T-helper 1 cell treated with Interleukin-12 subunit alpha and Interleukin-12 subunit beta and Interleukin-4 antibody, amounts not matched to agents 30 ng/mL and 1 ng/mL, for 36 hours (primary cell): ENCODE data around the gene DYRK1A. TPM values are rescaled to one million over a fixed set of nuclear protein-coding genes. Genes with fewer than 3 reads are reported as not detected.

Source experiments
- intact Hi-C: fragments of 100-400 bp; cut with micrococcal nuclease; formaldehyde crosslinking; loops from one replicate; pipeline ENCODE4 v1.15.1; 2024
- total RNA-seq: library from RNA; stranded (reverse); gene quantifications from 2 replicates; pipeline ENCODE4 v1.2.3, GENCODE V29; 2022

DYRK1A gene
- total RNA-seq, 1 donor from 2014 or later: 95.4 TPM

DNA sequence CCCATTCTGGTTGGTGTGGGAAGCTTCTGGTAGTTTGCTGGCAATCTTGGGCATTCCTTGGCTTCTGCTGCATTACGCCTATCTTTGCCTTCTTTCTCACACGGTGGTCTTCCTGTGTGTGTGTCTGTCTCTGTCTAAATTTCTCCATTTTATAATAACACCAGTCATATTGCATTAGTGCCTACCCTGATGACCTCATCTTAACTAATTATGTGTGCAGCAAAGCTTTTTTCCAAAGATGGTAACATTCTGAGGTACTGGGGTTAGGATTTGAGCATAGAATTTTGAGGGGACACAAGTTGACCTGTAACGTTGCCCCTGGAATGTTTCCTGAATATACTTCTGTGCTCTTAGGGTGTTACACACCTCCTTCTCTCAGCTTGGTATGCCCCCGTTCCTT lies 77.1 kb downstream of the DYRK1A start:
- intact Hi-C loops: no loop called here

- intact Hi-C loops: no loop called here
These were observed 78.7 kb downstream of the DYRK1A start for GRCh38 chr21:37445228-37445627.

DNA sequence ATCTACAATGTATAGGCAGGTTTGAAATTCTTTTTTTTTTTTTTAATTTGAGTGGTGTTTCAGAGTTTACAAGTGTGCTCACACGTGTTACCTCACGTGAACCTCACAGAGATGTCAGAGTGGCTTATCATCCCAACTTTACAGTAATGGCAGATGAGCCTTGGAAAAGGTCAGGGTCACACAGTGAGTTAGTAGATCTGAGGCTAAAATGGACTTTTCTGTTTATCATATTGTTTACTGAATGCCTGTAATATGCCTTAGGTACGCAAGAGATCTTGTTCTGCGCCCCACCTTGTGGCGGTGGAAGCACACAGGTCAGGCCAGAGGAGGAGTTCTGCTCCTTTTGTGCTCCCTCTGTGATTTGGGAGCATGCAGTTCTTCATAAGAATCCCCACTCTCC lies 80.0 kb downstream of the DYRK1A start:
- intact Hi-C loops: no loop called here

DNA sequence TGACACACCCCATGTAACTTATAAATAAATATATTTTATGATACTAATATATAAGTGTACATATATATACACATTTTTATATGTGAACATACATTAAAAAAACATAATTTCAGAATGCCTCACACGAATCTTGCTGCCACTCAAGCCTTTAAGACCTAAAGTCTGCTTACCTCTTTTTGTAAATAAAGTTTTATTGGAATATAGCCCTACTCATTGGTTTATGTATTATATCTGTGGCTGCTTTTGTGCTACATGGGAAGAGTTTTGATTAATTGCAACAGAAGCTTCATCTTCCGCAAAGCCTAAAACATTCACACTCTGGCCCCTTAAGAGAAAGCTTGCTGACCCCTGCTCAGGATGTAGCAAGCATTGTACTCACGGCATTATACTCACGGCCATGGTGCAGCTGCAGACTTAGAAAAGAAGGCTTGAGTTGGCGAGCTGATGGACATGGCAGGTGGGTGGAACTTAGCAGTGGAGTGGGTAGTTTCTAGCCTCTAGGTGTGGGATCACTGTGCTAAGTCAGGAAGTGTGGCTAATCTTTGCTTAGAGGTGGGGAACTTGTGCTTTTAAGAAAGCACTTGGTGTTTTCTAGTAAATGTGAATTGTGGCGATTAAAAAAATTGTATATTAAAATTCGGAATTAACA lies 80.8 kb downstream of the DYRK1A start:
- intact Hi-C loops: no loop called here

DNA sequence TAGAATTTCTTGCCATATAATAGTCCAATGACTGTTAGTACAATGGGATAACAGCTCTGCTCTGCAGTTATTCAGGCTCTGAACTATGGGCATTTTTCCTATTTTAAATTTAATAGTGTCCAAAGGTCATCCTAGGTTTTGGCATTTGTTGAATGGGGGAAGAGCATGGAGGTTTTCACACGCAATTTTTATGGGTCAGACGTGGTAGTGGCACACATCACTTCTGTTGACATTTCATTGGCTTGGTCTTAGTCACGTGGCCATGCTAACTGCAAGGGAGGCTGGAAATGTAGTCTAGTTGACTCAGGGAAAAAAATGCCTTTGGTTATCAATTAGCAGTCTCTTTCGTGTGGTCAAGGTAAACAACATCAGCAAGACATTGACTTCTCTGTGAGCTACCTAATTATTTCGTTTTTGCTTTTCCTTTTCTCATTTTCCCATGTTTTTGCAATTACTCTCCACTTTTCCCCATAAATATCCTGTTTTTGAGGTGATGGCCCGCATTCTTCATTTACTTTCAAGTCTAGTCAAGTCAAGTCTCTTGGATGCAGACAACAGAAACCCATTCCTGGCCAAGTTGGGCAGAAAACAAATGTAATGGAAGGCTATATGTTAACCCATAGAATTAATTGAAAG lies 82.8 kb downstream of the DYRK1A start:
- intact Hi-C loops: no loop called here

GRCh38 chr21:37450445-37450941 lies 83.9 kb downstream of the DYRK1A start:
- intact Hi-C loops: no loop called here

- intact Hi-C loops: no loop called here
These were observed 84.9 kb downstream of the DYRK1A start for GRCh38 chr21:37451446-37451845.

DNA sequence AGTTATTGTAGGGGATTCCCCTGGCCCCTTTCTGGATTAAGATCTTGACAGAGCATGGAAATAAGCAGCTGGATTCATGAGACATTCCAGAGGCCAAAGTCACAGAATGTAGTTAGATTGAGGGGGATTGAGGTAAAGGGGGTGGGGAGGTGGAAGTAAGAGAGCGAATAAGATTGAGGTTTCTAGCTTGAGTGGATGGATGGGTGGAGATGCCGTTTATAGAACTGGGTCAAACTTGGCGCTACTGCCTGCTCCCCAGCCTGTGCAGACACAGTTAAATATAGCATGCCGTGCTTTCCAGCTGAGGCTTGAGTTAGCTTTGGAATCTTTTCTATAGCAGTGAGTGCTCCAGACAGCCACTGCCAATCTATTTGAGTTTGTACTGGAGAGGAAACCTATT lies 85.7 kb downstream of the DYRK1A start:
- intact Hi-C loops: no loop called here

GRCh38 chr21:37453350-37453749 lies 86.8 kb downstream of the DYRK1A start:
- intact Hi-C loops: no loop called here

GRCh38 chr21:37454869-37455503 lies 88.4 kb downstream of the DYRK1A start:
- intact Hi-C loops: no loop called here

DNA sequence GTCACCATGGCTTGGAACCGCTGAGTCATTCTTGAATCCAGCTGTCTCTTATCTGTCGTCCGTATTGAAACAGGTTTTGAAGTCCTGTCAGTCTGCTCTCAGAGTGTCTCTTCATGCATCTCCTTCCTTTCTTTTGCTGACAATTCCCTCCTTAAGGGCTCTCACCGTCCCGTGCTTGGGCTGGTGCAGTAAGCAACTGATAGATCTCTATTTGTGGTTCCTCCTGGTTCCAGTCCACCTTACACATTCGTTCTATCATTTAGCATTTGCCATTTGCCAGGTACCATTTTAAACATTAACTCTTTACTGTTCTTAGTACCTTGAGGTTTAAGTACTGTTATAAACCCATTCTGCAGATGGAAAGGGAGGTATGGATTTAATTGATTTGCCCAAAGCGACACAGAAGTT lies 88.9 kb downstream of the DYRK1A start:
- intact Hi-C loops: no loop called here

- intact Hi-C loops: no loop called here
These were observed 92.2 kb downstream of the DYRK1A start for GRCh38 chr21:37458669-37459276.

- intact Hi-C loops: no loop called here
These were observed 93.0 kb downstream of the DYRK1A start for GRCh38 chr21:37459575-37459974.

- intact Hi-C loops: loop anchor here (2.0 to 10.0 kb wide), 4 partner anchors 42 to 385 kb away; partner anchors contain the start of genes PIGP and TTC3
These were observed 93.6 kb downstream of the DYRK1A start for GRCh38 chr21:37460196-37460595.

DNA sequence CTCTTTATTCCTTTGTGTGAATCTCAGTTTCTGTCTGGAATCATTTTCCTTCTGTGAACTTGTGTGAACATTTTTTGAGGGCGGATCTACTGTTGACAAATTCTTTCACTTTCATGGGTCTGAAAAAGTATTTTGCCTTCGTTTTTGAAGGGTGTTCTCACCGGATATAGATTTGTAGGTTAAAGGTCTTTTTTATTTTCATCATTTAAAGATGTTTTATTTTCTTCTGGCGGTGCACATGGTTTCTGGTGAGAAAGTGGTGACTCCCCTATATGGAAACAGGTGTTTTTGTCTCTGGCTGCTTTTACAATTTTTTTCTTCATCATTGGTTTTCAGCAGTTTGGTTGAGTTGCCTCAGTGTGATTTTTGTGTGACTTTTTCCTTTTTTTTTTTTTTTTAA lies 94.9 kb downstream of the DYRK1A start:
- intact Hi-C loops: loop anchor here (1.0 to 10.0 kb wide), 7 partner anchors 26 to 387 kb away; partner anchors contain the start of genes DYRK1A, PIGP, TTC3 and VPS26C

DNA sequence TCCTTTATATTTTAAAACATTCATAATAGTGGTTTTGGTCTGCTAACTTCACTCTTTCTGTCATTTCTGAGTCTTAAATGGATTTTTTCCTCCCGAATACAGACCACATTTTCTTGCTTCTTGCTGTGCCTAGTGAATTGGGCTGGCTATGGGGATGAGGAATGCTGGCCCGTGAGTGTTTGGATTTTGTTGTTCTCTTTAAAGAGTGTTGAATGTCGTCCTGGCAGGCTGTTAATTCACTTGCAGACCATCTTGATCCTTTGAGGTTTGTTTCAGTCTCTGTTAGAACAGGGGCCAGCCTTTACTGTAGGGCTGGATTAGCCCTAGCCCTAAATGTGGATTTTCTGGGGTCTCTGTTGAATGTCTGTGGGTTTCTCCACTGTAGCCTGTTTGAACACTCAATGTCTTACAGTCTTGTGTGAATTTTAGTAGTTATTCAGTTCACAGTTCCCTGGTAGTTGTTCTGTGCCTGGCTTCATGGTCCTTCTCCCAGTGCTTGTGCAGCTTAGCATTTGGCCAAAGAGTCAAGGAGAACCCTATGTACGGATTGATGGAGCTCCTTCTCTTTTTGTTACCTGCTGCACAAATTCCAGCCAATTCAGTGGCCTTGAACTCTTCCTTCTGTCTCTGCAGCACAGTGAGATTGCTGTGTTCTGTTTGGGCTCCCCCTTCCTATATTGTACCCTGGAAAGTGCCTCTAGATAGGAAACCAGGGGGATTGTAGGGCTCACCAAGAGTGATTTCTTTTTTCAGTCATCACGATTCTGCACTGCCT lies 95.7 kb downstream of the DYRK1A start:
- intact Hi-C loops: loop anchor here (2.0 to 10.0 kb wide), 5 partner anchors 40 to 387 kb away; partner anchors contain the start of genes PIGP and TTC3

- intact Hi-C loops: loop anchor here (2.0 to 10.0 kb wide), 5 partner anchors 39 to 388 kb away; partner anchors contain the start of genes PIGP and TTC3
These were observed 96.7 kb downstream of the DYRK1A start for GRCh38 chr21:37463083-37463801.

DNA sequence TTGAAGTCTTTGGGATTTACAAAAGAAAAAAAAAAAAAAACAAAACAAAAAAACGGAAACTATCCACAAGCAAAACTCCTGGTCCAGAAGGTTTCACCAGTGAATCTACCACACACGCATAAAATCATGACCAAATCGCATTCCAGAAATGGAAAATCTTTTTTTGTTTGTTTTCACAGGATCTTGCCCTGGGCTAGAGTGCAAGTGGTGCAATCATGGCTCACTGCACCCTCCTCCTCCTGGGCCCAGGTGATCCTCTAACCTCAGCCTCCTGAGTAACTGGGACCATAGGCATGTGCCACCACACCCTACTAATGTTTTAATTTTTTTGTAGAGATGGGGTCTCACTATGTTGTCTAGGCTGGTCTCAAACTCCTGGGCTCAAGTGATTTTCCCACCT lies 100.5 kb downstream of the DYRK1A start:
- intact Hi-C loops: loop anchor here (10.0 kb wide), 2 partner anchors 302 to 392 kb away; partner anchors contain the start of genes PIGP and TTC3

DNA sequence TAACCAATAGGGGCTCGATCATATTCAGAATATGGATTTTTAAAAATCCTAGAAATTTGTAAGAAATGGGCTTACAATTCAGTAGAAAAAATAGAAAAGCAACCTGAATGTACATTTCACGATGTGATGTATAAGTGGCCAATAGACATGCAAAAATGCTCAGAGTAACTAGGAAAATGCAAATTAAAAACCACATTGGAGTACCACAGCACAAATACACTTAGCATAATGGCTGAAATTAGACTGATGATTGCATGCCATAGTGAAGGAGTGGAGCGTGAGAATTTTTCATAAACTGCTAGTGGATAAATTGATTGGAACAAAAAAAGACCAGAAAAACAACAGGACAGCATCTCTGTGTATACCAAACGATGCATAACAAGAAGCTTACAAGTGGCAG lies 102.3 kb downstream of the DYRK1A start:
- intact Hi-C loops: loop anchor here (10.0 kb wide), 2 partner anchors 304 to 394 kb away; partner anchors contain the start of genes PIGP and TTC3

DNA sequence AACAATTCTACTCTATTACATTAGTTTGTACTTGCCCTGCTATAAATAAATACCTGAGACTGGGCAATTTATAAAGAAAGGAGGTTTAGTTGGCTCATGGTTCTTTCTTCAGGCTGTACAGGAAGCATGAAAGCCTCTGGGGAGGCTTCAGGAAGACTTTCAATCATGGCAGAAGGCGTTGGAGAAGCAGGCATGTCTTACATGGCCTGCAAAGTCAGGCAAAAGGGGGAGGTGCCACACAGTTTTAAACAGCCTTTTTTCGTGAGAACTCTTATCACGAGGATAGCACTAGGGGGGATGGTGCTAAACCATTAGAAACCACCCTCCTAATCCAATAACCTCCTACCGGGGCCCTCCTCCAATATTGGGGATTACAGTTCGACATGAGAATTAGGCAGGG lies 102.9 kb downstream of the DYRK1A start:
- intact Hi-C loops: loop anchor here (10.0 kb wide), 2 partner anchors 305 to 395 kb away; partner anchors contain the start of genes PIGP and TTC3
